COLO829 (cell line): Measurements from ENCODE around the gene IKBKE.

Source experiments
- DNase-seq: peaks from one replicate; pipeline ENCODE4 v3.0.0; 2012; ENCODE audit warnings: low spot score

IKBKE gene

GRCh38 chr1:206544562-206545257, 74.4 kb downstream of the IKBKE start:
- peak; percentile 79 for DNase-seq

- no peak for DNase-seq
Measured at GRCh38 chr1:206545351-206545750, 75.1 kb downstream of the IKBKE start.
